ENCODE measurements around the gene PPP3CA. TPM values are rescaled to one million over a fixed set of nuclear protein-coding genes. Genes with fewer than 3 reads are reported as not detected.
A peak's percentile ranks its signal among the peaks of the same experiment; 100 is the strongest.

The PPP3CA gene
- total and polyA plus RNA-seq, 3 donors from 2014 or later, result 19.1 to 44.5 (median 39.1) TPM

GRCh38 chr4:101158507-101158906 lies 188.8 kb downstream of the PPP3CA start:
- Histone ChIP-seq H3K4me3 (no peak overlapping the region), H3K9me3 (no peaks in the 10 kb centered on the region), H3K27me3 (no peaks in the 10 kb centered on the region), H3K36me3 (ENCODE audit: low read depth, missing control alignments) (no peaks in the 10 kb centered on the region), H3K27ac (no peak overlapping the region), H3K4me1 (no peaks in the 10 kb centered on the region)
- 53 to 71% methylated on average over 3 of the region's 3 CpGs for WGBS, 2 donors
- no peak for TF ChIP-seq POLR2A (IDR thresholded peaks at IDR 0.05)
- TF ChIP-seq, protein P1, sequence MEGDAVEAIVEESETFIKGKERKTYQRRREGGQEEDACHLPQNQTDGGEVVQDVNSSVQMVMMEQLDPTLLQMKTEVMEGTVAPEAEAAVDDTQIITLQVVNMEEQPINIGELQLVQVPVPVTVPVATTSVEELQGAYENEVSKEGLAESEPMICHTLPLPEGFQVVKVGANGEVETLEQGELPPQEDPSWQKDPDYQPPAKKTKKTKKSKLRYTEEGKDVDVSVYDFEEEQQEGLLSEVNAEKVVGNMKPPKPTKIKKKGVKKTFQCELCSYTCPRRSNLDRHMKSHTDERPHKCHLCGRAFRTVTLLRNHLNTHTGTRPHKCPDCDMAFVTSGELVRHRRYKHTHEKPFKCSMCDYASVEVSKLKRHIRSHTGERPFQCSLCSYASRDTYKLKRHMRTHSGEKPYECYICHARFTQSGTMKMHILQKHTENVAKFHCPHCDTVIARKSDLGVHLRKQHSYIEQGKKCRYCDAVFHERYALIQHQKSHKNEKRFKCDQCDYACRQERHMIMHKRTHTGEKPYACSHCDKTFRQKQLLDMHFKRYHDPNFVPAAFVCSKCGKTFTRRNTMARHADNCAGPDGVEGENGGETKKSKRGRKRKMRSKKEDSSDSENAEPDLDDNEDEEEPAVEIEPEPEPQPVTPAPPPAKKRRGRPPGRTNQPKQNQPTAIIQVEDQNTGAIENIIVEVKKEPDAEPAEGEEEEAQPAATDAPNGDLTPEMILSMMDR (IDR thresholded peaks at IDR 0.05), result no peak
- DNase-seq, result no peak
- intact Hi-C loops (cut with DNase I; ENCODE audit: low total_unique reads), result no loop called here

GRCh38 chr4:101158134-101158482 lies 189.2 kb downstream of the PPP3CA start:
- no peaks in the 10 kb centered on the region for H3K4me1 ChIP-seq
- 51 to 57% methylated on average over 3 of the region's 3 CpGs for WGBS, 2 donors
- H3K27me3 ChIP-seq, result no peaks in the 10 kb centered on the region
- no peak overlapping the region for H3K27ac ChIP-seq
- intact Hi-C loops (cut with DNase I; ENCODE audit: low total_unique reads), result no loop called here
- TF ChIP-seq, protein P1 (IDR thresholded peaks at IDR 0.05), result no peak
- no peaks in the 10 kb centered on the region for H3K36me3 ChIP-seq (ENCODE audit: low read depth, missing control alignments)
- no peaks in the 10 kb centered on the region for H3K9me3 ChIP-seq
- no peak for DNase-seq
- H3K4me3 ChIP-seq, result no peak overlapping the region

DNA sequence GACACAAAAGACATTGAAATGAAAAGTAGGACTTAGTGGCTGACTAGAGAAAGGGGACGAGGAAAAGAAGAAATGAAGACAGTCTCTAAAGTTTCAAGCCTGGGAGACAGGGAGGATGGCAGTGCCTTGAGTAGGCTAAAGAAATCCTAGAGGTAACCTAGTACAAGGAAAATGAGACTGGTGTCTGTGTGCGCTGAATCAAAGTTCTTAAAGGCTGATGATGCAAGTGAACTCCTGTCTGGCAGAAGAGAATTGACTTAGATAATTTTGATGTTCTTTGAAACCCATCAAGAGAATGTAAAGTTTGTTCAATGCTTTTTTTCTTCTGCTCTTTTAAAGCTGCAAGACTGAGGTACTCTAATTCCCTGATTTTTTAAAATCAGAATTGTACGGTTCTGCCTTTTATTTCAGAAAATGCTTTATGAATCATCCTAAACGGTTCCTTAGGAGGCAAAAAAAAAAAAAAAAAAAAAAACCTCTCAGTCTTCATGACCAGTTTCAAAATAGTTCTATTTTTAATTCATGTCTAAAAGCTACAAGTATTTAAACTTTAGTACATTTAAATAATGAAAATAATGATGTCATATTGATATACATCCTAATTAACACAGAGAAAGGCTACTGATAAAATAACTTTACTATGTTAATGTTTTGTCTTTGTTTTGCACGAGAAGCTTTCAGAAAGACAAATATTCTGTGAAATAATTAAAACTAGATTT lies 189.8 kb downstream of the PPP3CA start:
- 66 to 69% methylated on average over 5 of the region's 5 CpGs for WGBS, 2 donors
- H3K27me3 ChIP-seq, result no peaks in the 10 kb centered on the region
- TF ChIP-seq, protein P1 (IDR thresholded peaks at IDR 0.05), result no peak
- TF ChIP-seq POLR2A (IDR thresholded peaks at IDR 0.05), result no peak
- intact Hi-C loops (cut with DNase I; ENCODE audit: low total_unique reads), result no loop called here
- no peak overlapping the region for H3K4me3 ChIP-seq
- H3K9me3 ChIP-seq, result no peaks in the 10 kb centered on the region
- no peaks in the 10 kb centered on the region for H3K4me1 ChIP-seq
- H3K36me3 ChIP-seq (ENCODE audit: low read depth, missing control alignments), result no peaks in the 10 kb centered on the region
- DNase-seq, result no peak
- peak overlapping the region in 1 of 2 donors; percentile 67 for H3K27ac ChIP-seq

- intact Hi-C loops (cut with DNase I; ENCODE audit: low total_unique reads), result no loop called here
- Histone ChIP-seq H3K4me3 (no peak overlapping the region), H3K27me3 (no peaks in the 10 kb centered on the region), H3K27ac (peak overlapping the region in 1 of 2 donors; percentile 67), H3K4me1 (no peaks in the 10 kb centered on the region), H3K36me3 (ENCODE audit: low read depth, missing control alignments) (no peaks in the 10 kb centered on the region), H3K9me3 (no peaks in the 10 kb centered on the region)
- 49 to 54% methylated on average over 6 of the region's 6 CpGs for WGBS, 2 donors
- TF ChIP-seq, protein P1 (IDR thresholded peaks at IDR 0.05), result no peak
- no peak for TF ChIP-seq POLR2A (IDR thresholded peaks at IDR 0.05)
- no peak for DNase-seq
Measured at GRCh38 chr4:101156619-101157310, 190.6 kb downstream of the PPP3CA start.
